IPS-15b (cell line): ENCODE data around the gene KIF26B.

Source experiments
- H3K27me3 ChIP-seq: one replicate; pipeline ENCODE4 v1.6.1; 2013; ENCODE audit warnings: low read length; ENCODE audit not compliant: control insufficient read depth, insufficient read depth
- H3K36me3 ChIP-seq: one replicate; pipeline ENCODE4 v1.6.1; 2013; ENCODE audit warnings: low read length; ENCODE audit not compliant: control insufficient read depth, insufficient read depth
- H3K4me1 ChIP-seq: one replicate; pipeline ENCODE4 v1.6.1; 2013; ENCODE audit warnings: mild to moderate bottlenecking, low read length; ENCODE audit not compliant: control insufficient read depth, insufficient read depth
- H3K4me3 ChIP-seq: one replicate; pipeline ENCODE4 v1.5.1; 2013; ENCODE audit warnings: low read depth, low read length
- H3K9ac ChIP-seq: one replicate; pipeline ENCODE4 v1.6.1; 2013; ENCODE audit warnings: low read depth, mild to moderate bottlenecking, low read length
- H3K9me3 ChIP-seq: one replicate; pipeline ENCODE4 v1.6.1; 2013; ENCODE audit warnings: mild to moderate bottlenecking, low read length; ENCODE audit not compliant: control insufficient read depth, insufficient read depth

The KIF26B gene

GRCh38 chr1:245201201-245201600, 46.4 kb downstream of the KIF26B start:
- no peaks in the 10 kb centered on the region for H3K36me3 ChIP-seq
- no peak overlapping the region for H3K9ac ChIP-seq
- no peak overlapping the region for H3K4me3 ChIP-seq
- H3K4me1 ChIP-seq: peaks cover 14% of the 10 kb centered on the region
- peaks cover under 1% of the 10 kb centered on the region for H3K9me3 ChIP-seq
- no peaks in the 10 kb centered on the region for H3K27me3 ChIP-seq

GRCh38 chr1:245201827-245202226, 47.0 kb downstream of the KIF26B start:
- Histone ChIP-seq H3K9ac (no peak overlapping the region), H3K36me3 (no peaks in the 10 kb centered on the region), H3K9me3 (peaks cover 6% of the 10 kb centered on the region), H3K4me3 (no peak overlapping the region), H3K27me3 (no peaks in the 10 kb centered on the region), H3K4me1 (peaks cover 14% of the 10 kb centered on the region)

GRCh38 chr1:245205396-245205795, 50.6 kb downstream of the KIF26B start:
- no peak overlapping the region for H3K9ac ChIP-seq
- H3K4me1 ChIP-seq: peaks cover 9% of the 10 kb centered on the region
- H3K9me3 ChIP-seq: peaks cover 17% of the 10 kb centered on the region
- no peaks in the 10 kb centered on the region for H3K27me3 ChIP-seq
- no peak overlapping the region for H3K4me3 ChIP-seq
- H3K36me3 ChIP-seq: no peaks in the 10 kb centered on the region

DNA sequence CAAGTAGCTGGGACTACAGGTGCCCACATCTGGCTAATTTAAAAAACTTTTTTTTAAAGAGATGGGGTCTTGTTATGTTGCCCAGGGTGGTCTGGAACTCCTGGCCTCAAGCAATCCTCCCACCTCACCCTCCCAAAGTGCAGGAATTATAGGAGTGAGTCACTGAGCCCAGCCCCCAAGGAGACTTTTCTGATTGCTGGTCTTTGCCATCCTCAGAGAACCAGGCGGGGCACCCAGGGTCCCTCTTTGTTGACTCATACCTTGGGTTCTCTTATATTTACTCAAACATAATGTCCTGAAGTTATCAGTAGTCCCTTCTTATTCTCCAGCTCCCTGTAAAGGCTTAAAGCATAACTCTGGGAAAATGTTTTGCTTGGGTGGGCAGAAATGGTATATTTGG, 51.1 kb downstream of the KIF26B start:
- peaks cover 17% of the 10 kb centered on the region for H3K9me3 ChIP-seq
- H3K4me1 ChIP-seq: peaks cover 9% of the 10 kb centered on the region
- no peak overlapping the region for H3K9ac ChIP-seq
- H3K27me3 ChIP-seq: no peaks in the 10 kb centered on the region
- no peaks in the 10 kb centered on the region for H3K36me3 ChIP-seq
- no peak overlapping the region for H3K4me3 ChIP-seq

DNA sequence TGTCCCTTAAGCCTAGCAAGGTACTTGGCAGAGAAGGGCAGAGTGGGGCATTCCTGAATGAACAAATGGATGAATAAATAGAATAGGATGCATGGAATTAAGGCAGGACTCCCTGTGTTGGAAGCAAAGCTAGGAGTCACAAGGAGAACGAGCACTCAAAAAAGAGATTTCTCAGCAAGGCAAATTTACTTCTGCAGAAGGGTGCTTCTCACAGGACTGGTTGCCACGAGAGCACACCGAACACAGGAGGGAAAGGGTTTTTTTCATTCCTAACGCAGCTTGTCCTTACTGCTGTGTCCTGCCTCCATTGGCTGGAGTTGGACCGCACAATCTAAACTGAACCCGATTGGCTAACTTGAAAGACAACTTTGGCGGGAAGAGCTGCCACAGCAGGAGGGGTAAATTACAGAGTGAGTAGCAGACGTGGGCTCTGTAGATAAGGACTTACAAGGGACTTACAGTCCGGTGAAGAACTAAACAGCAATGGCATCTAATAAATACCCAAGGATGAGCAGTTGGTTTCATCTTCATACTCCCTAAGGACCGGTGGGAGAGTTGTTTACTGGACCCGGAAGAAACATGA, 52.4 kb downstream of the KIF26B start:
- Histone ChIP-seq H3K4me3 (no peak overlapping the region), H3K9ac (no peak overlapping the region), H3K36me3 (no peaks in the 10 kb centered on the region), H3K4me1 (peaks cover 1% of the 10 kb centered on the region), H3K9me3 (peaks cover 17% of the 10 kb centered on the region), H3K27me3 (no peaks in the 10 kb centered on the region)

GRCh38 chr1:245207801-245208200, 53.0 kb downstream of the KIF26B start:
- no peaks in the 10 kb centered on the region for H3K4me1 ChIP-seq
- no peaks in the 10 kb centered on the region for H3K27me3 ChIP-seq
- H3K9me3 ChIP-seq: peaks cover 17% of the 10 kb centered on the region
- no peak overlapping the region for H3K4me3 ChIP-seq
- no peak overlapping the region for H3K9ac ChIP-seq
- H3K36me3 ChIP-seq: no peaks in the 10 kb centered on the region

DNA sequence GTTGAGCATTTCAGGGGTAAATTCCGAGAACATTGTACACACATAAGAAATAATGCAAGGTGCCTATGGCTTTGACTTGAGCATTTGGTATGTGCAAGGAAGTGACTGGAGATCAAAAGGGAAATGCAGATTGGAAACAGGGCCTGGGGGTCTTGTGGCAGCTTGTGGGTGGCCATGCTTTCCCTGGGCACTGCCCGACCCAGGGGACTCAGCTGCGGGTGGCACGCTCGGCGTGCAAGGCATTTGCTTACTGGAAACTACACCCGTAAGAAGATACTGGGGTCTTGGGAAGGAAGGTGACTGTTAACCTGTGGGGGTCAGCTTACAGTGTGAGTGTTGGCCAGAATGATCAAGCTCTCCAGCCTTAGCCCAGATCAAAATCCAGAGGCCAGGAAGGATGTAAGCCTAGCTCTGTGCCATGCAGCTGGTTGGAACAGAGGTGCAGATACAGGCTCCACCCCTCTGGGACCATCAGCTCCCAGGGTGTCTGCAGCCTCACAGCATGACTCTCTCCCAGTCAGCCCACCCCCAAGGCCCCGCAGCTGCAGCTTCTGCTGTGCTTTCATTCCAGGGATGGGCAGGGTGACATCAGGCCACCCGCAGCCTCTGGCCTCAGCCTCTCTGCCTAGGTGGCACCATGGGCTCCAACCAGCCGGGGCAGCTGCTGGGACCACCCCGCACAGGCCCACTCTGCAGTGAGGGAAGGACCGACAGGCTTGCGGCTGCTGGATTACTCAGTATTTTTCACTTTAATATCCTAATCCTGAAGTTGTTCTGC, 55.1 kb downstream of the KIF26B start:
- H3K36me3 ChIP-seq: no peaks in the 10 kb centered on the region
- no peaks in the 10 kb centered on the region for H3K27me3 ChIP-seq
- peaks cover 17% of the 10 kb centered on the region for H3K9me3 ChIP-seq
- no peak overlapping the region for H3K4me3 ChIP-seq
- H3K4me1 ChIP-seq: no peaks in the 10 kb centered on the region
- no peak overlapping the region for H3K9ac ChIP-seq

DNA sequence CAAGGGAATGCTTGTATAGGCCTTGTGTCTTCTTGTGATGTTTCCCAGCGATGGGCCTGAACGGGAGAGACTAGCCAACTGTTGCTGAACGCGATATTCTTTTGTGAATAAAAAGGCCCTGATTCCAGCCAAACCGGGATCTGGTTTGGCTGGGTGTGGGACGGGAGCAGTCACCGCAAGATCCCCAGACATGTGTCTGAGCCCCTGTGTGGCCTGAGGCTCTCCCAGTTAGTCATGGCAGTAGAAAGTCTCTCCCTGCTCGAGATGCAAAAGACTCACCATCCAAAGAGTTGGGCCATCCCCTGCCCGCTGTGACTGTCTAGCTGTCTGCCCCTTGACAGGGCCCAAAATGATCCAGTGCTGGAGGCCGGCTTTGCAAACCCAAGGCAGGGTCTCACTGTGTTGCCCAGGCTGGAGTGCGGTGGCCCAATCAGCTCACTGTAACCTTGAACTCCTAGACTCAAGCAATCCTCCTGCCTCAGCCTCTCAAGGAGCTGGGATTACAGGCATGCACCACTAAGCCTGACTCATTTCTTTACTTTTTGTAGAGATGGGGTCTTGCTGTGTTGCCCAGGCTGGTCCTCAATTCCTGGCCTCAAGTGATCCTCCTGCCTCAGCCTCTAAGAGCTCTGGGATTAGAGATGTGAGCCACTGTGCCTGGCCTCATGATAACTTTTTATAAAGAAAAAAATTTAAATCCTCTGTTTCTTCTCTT, 56.4 kb downstream of the KIF26B start:
- Histone ChIP-seq H3K9me3 (peaks cover 17% of the 10 kb centered on the region), H3K4me3 (no peak overlapping the region), H3K36me3 (no peaks in the 10 kb centered on the region), H3K9ac (no peak overlapping the region), H3K27me3 (no peaks in the 10 kb centered on the region), H3K4me1 (no peaks in the 10 kb centered on the region)

- Histone ChIP-seq H3K36me3 (no peaks in the 10 kb centered on the region), H3K27me3 (no peaks in the 10 kb centered on the region), H3K4me3 (no peak overlapping the region), H3K9ac (no peak overlapping the region), H3K9me3 (peaks cover 11% of the 10 kb centered on the region), H3K4me1 (peaks cover 4% of the 10 kb centered on the region)
Observed at GRCh38 chr1:245211761-245212160, 57.0 kb downstream of the KIF26B start.

- Histone ChIP-seq H3K9me3 (peaks cover 6% of the 10 kb centered on the region), H3K36me3 (no peaks in the 10 kb centered on the region), H3K9ac (no peak overlapping the region), H3K4me1 (peaks cover 6% of the 10 kb centered on the region), H3K27me3 (no peaks in the 10 kb centered on the region), H3K4me3 (no peak overlapping the region)
Observed at GRCh38 chr1:245212221-245212710, 57.5 kb downstream of the KIF26B start.

GRCh38 chr1:245213066-245213831, 58.5 kb downstream of the KIF26B start:
- Histone ChIP-seq H3K4me1 (peaks cover 13% of the 10 kb centered on the region), H3K4me3 (no peak overlapping the region), H3K9ac (no peak overlapping the region), H3K36me3 (no peaks in the 10 kb centered on the region), H3K27me3 (no peaks in the 10 kb centered on the region), H3K9me3 (no peaks in the 10 kb centered on the region)
